HG03108 (cell line): ENCODE results near the gene CYP2F1.

Source experiments
- ATAC-seq: cut with Tn5 transposase; IDR thresholded peaks from one replicate; pipeline ENCODE4 v1.9.1; 2021; ENCODE audit warnings: moderate library complexity; ENCODE audit not compliant: unreplicated experiment

CYP2F1 gene

GRCh38 chr19:41174297-41174928, 60.2 kb downstream of the CYP2F1 start:
- ATAC-seq = no peak

GRCh38 chr19:41175801-41176777, 61.9 kb downstream of the CYP2F1 start:
- ATAC-seq = no peak
